Left lung (tissue), 10 donors: Measurements from ENCODE around the gene ZNF410. TPM values are rescaled to one million over a fixed set of nuclear protein-coding genes. Genes with fewer than 3 reads are reported as not detected.
A peak's percentile ranks its signal among the peaks of the same experiment; 100 is the strongest.
"Not testable (repeated sequence)": the region's sequence is repeated elsewhere in the genome, so short reads cannot be mapped to it uniquely, and the experiment has no call there.

Experiments used
- ATAC-seq: fragments of 200-7000 bp; cut with Tn5 transposase; one replicate; pipeline ENCODE4 v1.9.1; 2020; ENCODE audit warnings: moderate library complexity
- DNase-seq, 4 donors: peaks; one replicate each; pipeline ENCODE4 v3.0.0-alpha.2; 2013 to 2020
- H3K27ac ChIP-seq, 2 donors: fragments of 200-600 bp; sonication (generic) in 1 of 2; one replicate each; pipeline versions ENCODE4 v1.5.0 to v1.8.0; 2020 to 2021
- H3K27me3 ChIP-seq, 2 donors: fragments of 200-600 bp; sonication (generic) in 1 of 2; one replicate each; pipeline versions ENCODE4 v1.5.0 to v1.8.0; 2020 to 2021
- H3K36me3 ChIP-seq, 2 donors: fragments of 200-600 bp; sonication (generic) in 1 of 2; one replicate each; pipeline versions ENCODE4 v1.5.0 to v1.8.0; 2020 to 2021
- H3K4me1 ChIP-seq, 2 donors: fragments of 200-600 bp; one replicate each; pipeline ENCODE4 v1.8.0; 2021
- H3K4me3 ChIP-seq, 2 donors: fragments of 200-600 bp; sonication (generic) in 1 of 2; one replicate each; pipeline versions ENCODE4 v1.5.0 to v1.8.0; 2020 to 2021; ENCODE audit warnings: mild to moderate bottlenecking in 1 of 2
- H3K9me3 ChIP-seq, 2 donors: fragments of 200-600 bp; sonication (generic) in 1 of 2; one replicate each; pipeline versions ENCODE4 v1.5.0 to v1.8.0; 2020 to 2021
- CTCF ChIP-seq, 2 donors: fragments of 200-600 bp; sonication (generic) in 1 of 2; IDR thresholded peaks; one replicate each; pipeline versions ENCODE4 v1.5.0 to v1.8.0; 2021; ENCODE audit warnings: antibody characterized with exemption in 2 of 2
- intact Hi-C, 2 donors: fragments of 100-400 bp; cut with DNase I; formaldehyde crosslinking; loops; one replicate each; pipeline versions ENCODE4 v1.11.2 to v1.14.2; 2022
- polyA plus RNA-seq, 6 donors: library from polyadenylated mRNA; unstranded; fragments of 120-200 nt; gene quantifications; one replicate each; pipeline ENCODE4 v1.2.1, GENCODE V29; 2013; ENCODE audit not compliant: insufficient read length in 6 of 6
- total RNA-seq, 2 donors: library from RNA; stranded (reverse); fragmentation: NEBNext Ultra II Directional; extraction: Animal tissue kit (Norgen Biotek cat#: 25700); gene quantifications; one replicate each; pipeline ENCODE4 v1.2.1, GENCODE V29; 2021
- donor health status: DM: no; HTN: yes; CAD: no.
- donor health status: DM: no; HTN: no; CAD: no.

ZNF410 gene
- total and polyA plus RNA-seq, 8 donors: 38.7 to 55.6 (median 50.4) TPM

- TF ChIP-seq CTCF (IDR thresholded peaks at IDR 0.05): no peak
- no peak overlapping the region for H3K4me3 ChIP-seq
- H3K4me1 ChIP-seq: peaks cover 16 to 39% of the 10 kb centered on the region in 2 donors
- no peaks in the 10 kb centered on the region for H3K27me3 ChIP-seq
- peaks cover 0 to 20% of the 10 kb centered on the region in 2 donors for H3K36me3 ChIP-seq
- intact Hi-C loops: no loop called here
- no peak for DNase-seq
- H3K27ac ChIP-seq: no peak overlapping the region
- no peaks in the 10 kb centered on the region for H3K9me3 ChIP-seq
- no peak for ATAC-seq
These were observed 2.7 kb downstream of the ZNF410 start for GRCh38 chr14:73889376-73889775.

- H3K4me3 ChIP-seq, H3K27me3 ChIP-seq, intact Hi-C loops, H3K9me3 ChIP-seq: not testable (repeated sequence)
- Histone ChIP-seq H3K27ac (peak overlapping the region in 1 of 2 donors; percentile 22), H3K4me1 (peaks cover 0 to 11% of the 10 kb centered on the region in 2 donors), H3K36me3 (peaks cover 0 to 69% of the 10 kb centered on the region in 2 donors)
- DNase-seq (peak in 1 of 4 donors; percentile 45), ATAC-seq (peak; percentile 93)
These were observed 7.6 kb downstream of the ZNF410 start for GRCh38 chr14:73894180-73894687.

GRCh38 chr14:73895939-73896338 lies 9.3 kb downstream of the ZNF410 start:
- TF ChIP-seq CTCF (IDR thresholded peaks at IDR 0.05): no peak
- no peak overlapping the region for H3K27ac ChIP-seq
- no peaks in the 10 kb centered on the region for H3K9me3 ChIP-seq
- H3K4me3 ChIP-seq: no peak overlapping the region
- peaks cover 0 to 86% of the 10 kb centered on the region in 2 donors for H3K36me3 ChIP-seq
- ATAC-seq (no peak), DNase-seq (no peak)
- no peaks in the 10 kb centered on the region for H3K27me3 ChIP-seq
- intact Hi-C loops: no loop called here
- peaks cover 0 to 12% of the 10 kb centered on the region in 2 donors for H3K4me1 ChIP-seq

- Histone ChIP-seq H3K4me1 (peaks cover 0 to 9% of the 10 kb centered on the region in 2 donors), H3K36me3 (peaks cover 0 to 92% of the 10 kb centered on the region in 2 donors), H3K27me3 (no peaks in the 10 kb centered on the region), H3K27ac (peak overlapping the region in 1 of 2 donors; percentile 9), H3K4me3 (no peak overlapping the region), H3K9me3 (no peaks in the 10 kb centered on the region)
- peak; percentile 16 for ATAC-seq
- DNase-seq: no peak
- TF ChIP-seq CTCF (IDR thresholded peaks at IDR 0.05): no peak
- intact Hi-C loops: no loop called here
These were observed 9.9 kb downstream of the ZNF410 start for GRCh38 chr14:73896521-73896920.

GRCh38 chr14:73903028-73903427 lies 16.4 kb downstream of the ZNF410 start:
- intact Hi-C loops: no loop called here
- no peak for TF ChIP-seq CTCF (IDR thresholded peaks at IDR 0.05)
- no peaks in the 10 kb centered on the region for H3K27me3 ChIP-seq
- no peak overlapping the region for H3K27ac ChIP-seq
- DNase-seq: no peak
- no peak for ATAC-seq
- no peaks in the 10 kb centered on the region for H3K9me3 ChIP-seq
- peaks cover 0 to 5% of the 10 kb centered on the region in 2 donors for H3K4me1 ChIP-seq
- H3K4me3 ChIP-seq: no peak overlapping the region
- H3K36me3 ChIP-seq: peaks cover 0 to 97% of the 10 kb centered on the region in 2 donors

- H3K27ac ChIP-seq: no peak overlapping the region
- no peak for ATAC-seq
- H3K36me3 ChIP-seq: peaks cover 2 to 98% of the 10 kb centered on the region in 2 donors
- no peak for TF ChIP-seq CTCF (IDR thresholded peaks at IDR 0.05)
- H3K4me3 ChIP-seq: no peak overlapping the region
- no peaks in the 10 kb centered on the region for H3K9me3 ChIP-seq
- H3K27me3 ChIP-seq: no peaks in the 10 kb centered on the region
- intact Hi-C loops: no loop called here
- DNase-seq: no peak
- H3K4me1 ChIP-seq: no peaks in the 10 kb centered on the region
These were observed 23.0 kb downstream of the ZNF410 start for GRCh38 chr14:73909681-73910080.
